ENCODE data around the gene C17orf58.
A peak's percentile ranks its signal among the peaks of the same experiment; 100 is the strongest.

C17orf58 gene

DNA sequence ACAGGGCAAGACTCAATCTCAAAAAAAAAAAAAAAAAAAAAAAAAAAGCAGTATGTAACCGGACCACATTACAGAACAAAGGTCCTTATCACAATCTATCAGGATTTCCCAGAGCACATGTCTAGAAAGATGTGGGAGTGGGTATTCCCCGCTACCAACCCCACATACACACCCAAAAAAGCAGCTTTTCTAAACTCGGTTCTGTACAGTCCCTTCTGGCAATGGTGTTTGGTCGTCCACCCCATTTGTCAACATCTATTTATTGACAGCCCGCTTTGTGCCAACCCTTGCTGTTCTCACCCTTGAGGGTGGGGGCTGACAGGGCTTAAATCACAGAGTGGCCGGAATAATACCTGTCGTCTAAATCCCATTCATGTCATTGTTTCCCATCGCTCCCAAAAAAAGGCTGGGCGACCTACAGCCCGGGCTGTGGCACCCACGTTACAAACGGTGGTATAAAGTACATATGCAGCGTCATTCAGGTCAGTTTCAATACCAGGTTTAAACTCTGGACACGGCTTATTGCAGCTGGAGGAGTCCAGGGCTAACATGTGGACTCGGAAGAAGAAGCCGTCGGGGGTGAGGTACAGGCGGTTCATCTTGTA lies 3.6 kb downstream of the C17orf58 start:
- H3K36me3 ChIP-seq (ENCODE audit: insufficient read depth, low read length), result no peaks in the 10 kb centered on the region
- H3K79me2 ChIP-seq (ENCODE audit: insufficient read depth, low read length), result no peaks in the 10 kb centered on the region; the same call in 1 of the 2 replicates
- H3K4me1 ChIP-seq (ENCODE audit: insufficient read depth, low read length, poor library complexity, severe bottlenecking), result peaks cover 10% of the 10 kb centered on the region
- H2AFZ ChIP-seq (ENCODE audit: low read length), result peak overlapping the region; percentile 93
- no peaks in the 10 kb centered on the region for H3F3A ChIP-seq (ENCODE audit: low read depth)
- H3K4me2 ChIP-seq (ENCODE audit: low read depth, low read length, poor library complexity, severe bottlenecking), result peak overlapping the region; percentile 81
- H3K27me3 ChIP-seq (ENCODE audit: insufficient read depth, low read length, poor library complexity, severe bottlenecking), result no peaks in the 10 kb centered on the region
- H3K4me3 ChIP-seq (ENCODE audit: low read length, poor library complexity, severe bottlenecking), result peak overlapping the region; percentile 83
- H3K9me2 ChIP-seq (replicated peaks; ENCODE audit: low read depth, low read length), result no peaks in the 10 kb centered on the region
- TF ChIP-seq EZH2phosphoT487 (IDR thresholded peaks at IDR 0.05; ENCODE audit: borderline replicate concordance), result no peak
- TF ChIP-seq, protein P1, sequence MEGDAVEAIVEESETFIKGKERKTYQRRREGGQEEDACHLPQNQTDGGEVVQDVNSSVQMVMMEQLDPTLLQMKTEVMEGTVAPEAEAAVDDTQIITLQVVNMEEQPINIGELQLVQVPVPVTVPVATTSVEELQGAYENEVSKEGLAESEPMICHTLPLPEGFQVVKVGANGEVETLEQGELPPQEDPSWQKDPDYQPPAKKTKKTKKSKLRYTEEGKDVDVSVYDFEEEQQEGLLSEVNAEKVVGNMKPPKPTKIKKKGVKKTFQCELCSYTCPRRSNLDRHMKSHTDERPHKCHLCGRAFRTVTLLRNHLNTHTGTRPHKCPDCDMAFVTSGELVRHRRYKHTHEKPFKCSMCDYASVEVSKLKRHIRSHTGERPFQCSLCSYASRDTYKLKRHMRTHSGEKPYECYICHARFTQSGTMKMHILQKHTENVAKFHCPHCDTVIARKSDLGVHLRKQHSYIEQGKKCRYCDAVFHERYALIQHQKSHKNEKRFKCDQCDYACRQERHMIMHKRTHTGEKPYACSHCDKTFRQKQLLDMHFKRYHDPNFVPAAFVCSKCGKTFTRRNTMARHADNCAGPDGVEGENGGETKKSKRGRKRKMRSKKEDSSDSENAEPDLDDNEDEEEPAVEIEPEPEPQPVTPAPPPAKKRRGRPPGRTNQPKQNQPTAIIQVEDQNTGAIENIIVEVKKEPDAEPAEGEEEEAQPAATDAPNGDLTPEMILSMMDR (conservative IDR thresholded peaks at IDR 0.05; ENCODE audit: low read length), result no peak
- no peaks in the 10 kb centered on the region for H4K20me1 ChIP-seq (ENCODE audit: insufficient read depth, low read length, poor library complexity, severe bottlenecking)
- H3K9me3 ChIP-seq (ENCODE audit: insufficient read depth, low read depth, low read length), result no peaks in the 10 kb centered on the region
- peak overlapping the region; percentile 83 for H3K9ac ChIP-seq (ENCODE audit: low read depth, low read length, poor library complexity, severe bottlenecking)

DNA sequence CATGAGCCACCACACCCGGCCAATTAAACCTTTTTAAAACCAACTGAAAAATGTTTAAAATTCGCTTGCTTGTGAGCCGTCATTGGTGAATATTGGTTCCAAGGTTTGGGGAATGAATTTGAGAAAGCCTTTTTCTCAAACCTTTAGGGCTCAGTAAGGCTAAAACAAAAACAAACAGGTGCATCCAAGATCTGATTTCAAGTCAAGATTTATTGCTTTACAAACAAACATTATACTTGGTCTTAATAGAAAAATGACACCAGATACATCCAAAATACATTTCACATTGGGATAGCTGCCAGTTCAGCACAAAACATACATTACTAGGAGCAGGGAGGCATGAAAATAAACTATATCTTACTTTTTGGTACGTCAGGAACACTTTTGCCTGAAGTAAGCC lies 5.4 kb downstream of the C17orf58 start:
- H3K9me3 ChIP-seq (ENCODE audit: insufficient read depth, low read depth, low read length), result no peaks in the 10 kb centered on the region
- no peak for TF ChIP-seq EZH2phosphoT487 (IDR thresholded peaks at IDR 0.05; ENCODE audit: borderline replicate concordance)
- TF ChIP-seq, protein P1 (conservative IDR thresholded peaks at IDR 0.05; ENCODE audit: low read length), result no peak
- H3K9ac ChIP-seq (ENCODE audit: low read depth, low read length, poor library complexity, severe bottlenecking), result no peak overlapping the region
- H3K36me3 ChIP-seq (ENCODE audit: insufficient read depth, low read length), result no peaks in the 10 kb centered on the region
- no peaks in the 10 kb centered on the region for H3F3A ChIP-seq (ENCODE audit: low read depth)
- H3K79me2 ChIP-seq (ENCODE audit: insufficient read depth, low read length), result no peaks in the 10 kb centered on the region; the same call in 1 of the 2 replicates
- no peaks in the 10 kb centered on the region for H4K20me1 ChIP-seq (ENCODE audit: insufficient read depth, low read length, poor library complexity, severe bottlenecking)
- H3K27me3 ChIP-seq (ENCODE audit: insufficient read depth, low read length, poor library complexity, severe bottlenecking), result no peaks in the 10 kb centered on the region
- H2AFZ ChIP-seq (ENCODE audit: low read length), result no peak overlapping the region
- H3K9me2 ChIP-seq (replicated peaks; ENCODE audit: low read depth, low read length), result no peaks in the 10 kb centered on the region
- H3K4me2 ChIP-seq (ENCODE audit: low read depth, low read length, poor library complexity, severe bottlenecking), result no peak overlapping the region
- H3K4me1 ChIP-seq (ENCODE audit: insufficient read depth, low read length, poor library complexity, severe bottlenecking), result peaks cover 10% of the 10 kb centered on the region
- H3K4me3 ChIP-seq (ENCODE audit: low read length, poor library complexity, severe bottlenecking), result no peak overlapping the region

DNA sequence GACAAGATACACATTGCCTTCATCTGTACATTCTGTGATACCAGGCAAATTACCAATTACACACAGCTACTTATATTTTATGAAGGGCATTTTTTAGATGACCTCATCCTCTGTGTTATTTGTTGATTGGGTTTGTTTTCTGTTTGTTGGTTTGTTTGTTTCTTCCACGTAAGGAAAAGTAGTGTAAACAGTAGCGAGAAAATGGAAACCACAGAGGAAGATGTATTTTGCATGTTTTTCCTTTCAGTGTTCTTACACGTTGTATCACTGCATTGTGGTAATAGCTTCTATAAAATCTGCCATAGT lies 12.9 kb downstream of the C17orf58 start:
- Histone ChIP-seq H3K4me2 (ENCODE audit: low read depth, low read length, poor library complexity, severe bottlenecking) (no peak overlapping the region), H4K20me1 (ENCODE audit: insufficient read depth, low read length, poor library complexity, severe bottlenecking) (no peaks in the 10 kb centered on the region), H3K9ac (ENCODE audit: low read depth, low read length, poor library complexity, severe bottlenecking) (no peak overlapping the region), H3K36me3 (ENCODE audit: insufficient read depth, low read length) (peaks cover 21% of the 10 kb centered on the region; the same call in 1 of the 2 replicates), H3K4me3 (ENCODE audit: low read length, poor library complexity, severe bottlenecking) (no peak overlapping the region), H3F3A (ENCODE audit: low read depth) (no peaks in the 10 kb centered on the region), H3K9me3 (ENCODE audit: insufficient read depth, low read depth, low read length) (no peaks in the 10 kb centered on the region), H3K27me3 (ENCODE audit: insufficient read depth, low read length, poor library complexity, severe bottlenecking) (no peaks in the 10 kb centered on the region), H2AFZ (ENCODE audit: low read length) (no peak overlapping the region), H3K79me2 (ENCODE audit: insufficient read depth, low read length) (no peaks in the 10 kb centered on the region), H3K4me1 (ENCODE audit: insufficient read depth, low read length, poor library complexity, severe bottlenecking) (no peaks in the 10 kb centered on the region), H3K9me2 (replicated peaks; ENCODE audit: low read depth, low read length) (no peaks in the 10 kb centered on the region)
- TF ChIP-seq EZH2phosphoT487 (IDR thresholded peaks at IDR 0.05; ENCODE audit: borderline replicate concordance), result no peak
- TF ChIP-seq, protein P1 (conservative IDR thresholded peaks at IDR 0.05; ENCODE audit: low read length), result no peak
